HepG2 (cell line): ENCODE measurements around the gene WTAP. TPM values are rescaled to one million over a fixed set of nuclear protein-coding genes. Genes with fewer than 3 reads are reported as not detected.

Experiments
- CBX5 ChIP-seq: sonication (generic); formaldehyde crosslinking; IDR thresholded peaks from 2 replicates; pipeline ENCODE4 v1.4.0; 2020; ENCODE audit warnings: missing genetic modification reagents, borderline replicate concordance
- FLYWCH1 ChIP-seq: sonication (generic); formaldehyde crosslinking; IDR thresholded peaks from 2 replicates; pipeline ENCODE4 v1.8.1; 2023; ENCODE audit warnings: mild to moderate bottlenecking, missing genetic modification reagents
- HNRNPK ChIP-seq: fragments of 200-400 bp; formaldehyde crosslinking; IDR thresholded peaks from 2 replicates; pipeline ENCODE4 v1.6.1; 2018; ENCODE audit warnings: low read length, low read depth, moderate library complexity, mild to moderate bottlenecking; ENCODE audit not compliant: poor library complexity, severe bottlenecking
- IKZF1 ChIP-seq: fragments of 450-650 bp; IDR thresholded peaks from 2 replicates; pipeline ENCODE4 v1.7.1; 2016
- JUNB ChIP-seq: sonication (generic); formaldehyde crosslinking; IDR thresholded peaks from 2 replicates; pipeline ENCODE4 v1.8.0; 2022; ENCODE audit warnings: missing genetic modification reagents, mild to moderate bottlenecking, borderline replicate concordance
- KDM5B ChIP-seq: sonication (generic); formaldehyde crosslinking; IDR thresholded peaks from 2 replicates; pipeline ENCODE4 v1.4.0; 2020; ENCODE audit warnings: missing genetic modification reagents, mild to moderate bottlenecking, borderline replicate concordance
- KLF6 ChIP-seq: IDR thresholded peaks from 2 replicates; pipeline ENCODE4 v1.8.0; 2016; ENCODE audit warnings: missing biosample characterization, missing genetic modification reagents
- MIER3 ChIP-seq: IDR thresholded peaks from 2 replicates; pipeline ENCODE4 v1.6.1; 2016; ENCODE audit warnings: missing compliant biosample characterization, borderline replicate concordance
- MXD1 ChIP-seq: sonication (generic); formaldehyde crosslinking; IDR thresholded peaks from 2 replicates; pipeline ENCODE4 v1.4.0; 2020; ENCODE audit warnings: mild to moderate bottlenecking, missing genetic modification reagents
- NCOA1 ChIP-seq: sonication (generic); formaldehyde crosslinking; IDR thresholded peaks from 2 replicates; pipeline ENCODE4 v1.9.0; 2021; ENCODE audit warnings: missing genetic modification reagents
- NFIC ChIP-seq: IDR thresholded peaks from 2 replicates; pipeline ENCODE4 v1.6.1; 2012; ENCODE audit warnings: mild to moderate bottlenecking, low read length, inconsistent platforms
- PHF20 ChIP-seq: sonication (generic); formaldehyde crosslinking; IDR thresholded peaks from 2 replicates; pipeline ENCODE4 v1.5.0; 2020; ENCODE audit warnings: mild to moderate bottlenecking, missing genetic modification reagents
- PLRG1 ChIP-seq: fragments of 450-650 bp; conservative IDR thresholded peaks from 2 replicates; pipeline ENCODE4 v1.6.1; 2016
- POGZ ChIP-seq: sonication (generic); formaldehyde crosslinking; IDR thresholded peaks from 2 replicates; pipeline ENCODE4 v1.4.0; 2020; ENCODE audit warnings: mild to moderate bottlenecking, missing genetic modification reagents
- SNAPC4 ChIP-seq: sonication (generic); formaldehyde crosslinking; IDR thresholded peaks from 2 replicates; pipeline ENCODE4 v1.4.0; 2020; ENCODE audit warnings: mild to moderate bottlenecking, missing genetic modification reagents
- STAG1 ChIP-seq: sonication (generic); formaldehyde crosslinking; IDR thresholded peaks from 2 replicates; pipeline ENCODE4 v1.4.0; 2020; ENCODE audit warnings: missing genetic modification reagents
- TARDBP ChIP-seq: sonication (generic); formaldehyde crosslinking; IDR thresholded peaks from 2 replicates; pipeline ENCODE4 v1.8.0; 2022; ENCODE audit warnings: mild to moderate bottlenecking, missing genetic modification reagents
- THAP8 ChIP-seq: sonication (generic); formaldehyde crosslinking; IDR thresholded peaks from 2 replicates; pipeline ENCODE4 v1.5.1; 2020; ENCODE audit warnings: missing genetic modification reagents, mild to moderate bottlenecking, borderline replicate concordance
- TOE1 ChIP-seq: sonication (generic); formaldehyde crosslinking; IDR thresholded peaks from 2 replicates; pipeline ENCODE4 v1.4.0; 2020; ENCODE audit warnings: mild to moderate bottlenecking, missing genetic modification reagents
- ZBTB25 ChIP-seq: IDR thresholded peaks from 2 replicates; pipeline ENCODE4 v1.6.1; 2018; ENCODE audit warnings: missing genetic modification reagents
- ZNF12 ChIP-seq: sonication (generic); formaldehyde crosslinking; IDR thresholded peaks from 2 replicates; pipeline ENCODE4 v1.5.0; 2020; ENCODE audit warnings: missing genetic modification reagents
- ZNF33A ChIP-seq: sonication (generic); formaldehyde crosslinking; IDR thresholded peaks from 2 replicates; pipeline ENCODE4 v1.5.1; 2020; ENCODE audit warnings: missing genetic modification reagents, mild to moderate bottlenecking, moderate library complexity, borderline replicate concordance
- ZNF367 ChIP-seq: sonication (generic); formaldehyde crosslinking; IDR thresholded peaks from 2 replicates; pipeline ENCODE4 v1.4.0; 2020; ENCODE audit warnings: missing genetic modification reagents, borderline replicate concordance
- ZNF75D ChIP-seq: sonication (generic); formaldehyde crosslinking; IDR thresholded peaks from 2 replicates; pipeline ENCODE4 v1.8.1; 2023; ENCODE audit warnings: missing genetic modification reagents, mild to moderate bottlenecking, borderline replicate concordance
- ZNF850 ChIP-seq: sonication (generic); formaldehyde crosslinking; conservative IDR thresholded peaks from 2 replicates; pipeline ENCODE4 v1.9.0; 2021; ENCODE audit warnings: mild to moderate bottlenecking, missing genetic modification reagents
- polyA plus RNA-seq, 8 experiments: library from polyadenylated mRNA; depleted of rRNA in 3 of 8; stranded (reverse) in 7 of 8; unstranded in 1 of 8; fragments of >200 nt; fragmentation: Illumina TruSeq in 4 of 8; extraction: Trizol in 4 of 8; gene quantifications; 2 replicates each; pipeline versions ENCODE4 v1.2.1 to v1.2.3, GENCODE V29; 2011 to 2016; ENCODE audit warnings: low read depth in 4 of 8, missing spikeins in 1 of 8, mixed read lengths in 1 of 8; ENCODE audit not compliant: insufficient read depth in 1 of 8
- total RNA-seq, 5 experiments: library from RNA; depleted of rRNA; stranded (reverse); fragments of >200 nt; fragmentation: Illumina TruSeq; extraction: Trizol; gene quantifications; 2 replicates each; pipeline ENCODE4 v1.2.3, GENCODE V29; 2016; ENCODE audit warnings: low read depth in 1 of 5

Gene WTAP
- total and polyA plus RNA-seq, 2 of the 13 experiments (the other 11 are each of a cell fraction or from before 2014, with no cell fraction given) = 31.6 to 167 TPM

GRCh38 chr6:159790956-159791598, 63.8 kb downstream of the WTAP start (continued):
- TF ChIP-seq ZBTB25 (CRISPR knock-in tag) (no peak), TOE1 (CRISPR knock-in tag) (no peak), PLRG1 (no peak), MIER3 (no peak), KDM5B (CRISPR knock-in tag) (0 out of 2 replicates have a peak, but pooled peaks have one; percentile 27), JUNB (CRISPR knock-in tag) (no peak), NFIC (no peak), TARDBP (CRISPR knock-in tag) (no peak), ZNF12 (no peak), STAG1 (CRISPR knock-in tag) (no peak), ZNF33A (no peak), THAP8 (CRISPR knock-in tag) (no peak), ZNF367 (CRISPR knock-in tag) (no peak), NCOA1 (CRISPR knock-in tag) (peak; percentile 76), IKZF1 (no peak), POGZ (CRISPR knock-in tag) (no peak), MXD1 (CRISPR knock-in tag) (peak; percentile 10; the same call in 1 of the 2 replicates), FLYWCH1 (CRISPR knock-in tag) (no peak), PHF20 (CRISPR knock-in tag) (no peak), HNRNPK (no peak), CBX5 (CRISPR knock-in tag) (no peak), KLF6 (CRISPR knock-in tag) (0 out of 2 replicates have a peak, but pooled peaks have one; percentile 37), SNAPC4 (CRISPR knock-in tag) (0 out of 2 replicates have a peak, but pooled peaks have one; percentile 35), ZNF75D (CRISPR knock-in tag) (0 out of 2 replicates have a peak, but pooled peaks have one; percentile 55), ZNF850 (CRISPR knock-in tag) (no peak)
